B cell (primary cell): ENCODE data around the gene SNIP1.
"Not testable (repeated sequence)": the region's sequence is repeated elsewhere in the genome, so short reads cannot be mapped to it uniquely, and the experiment has no call there.

Experiments
- EZH2 ChIP-seq: IDR thresholded peaks from 2 replicates; pipeline ENCODE4 v1.6.1; 2012; ENCODE audit warnings: borderline replicate concordance, low read depth, mild to moderate bottlenecking, moderate library complexity, low read length; ENCODE audit not compliant: insufficient read depth, poor library complexity, severe bottlenecking
- TF ChIP-seq, protein P1 (sequence below): fragments of 200-600 bp; IDR thresholded peaks from one replicate; pipeline ENCODE4 v1.8.0; 2022; ENCODE audit warnings: antibody characterized with exemption, mild to moderate bottlenecking

DNA sequence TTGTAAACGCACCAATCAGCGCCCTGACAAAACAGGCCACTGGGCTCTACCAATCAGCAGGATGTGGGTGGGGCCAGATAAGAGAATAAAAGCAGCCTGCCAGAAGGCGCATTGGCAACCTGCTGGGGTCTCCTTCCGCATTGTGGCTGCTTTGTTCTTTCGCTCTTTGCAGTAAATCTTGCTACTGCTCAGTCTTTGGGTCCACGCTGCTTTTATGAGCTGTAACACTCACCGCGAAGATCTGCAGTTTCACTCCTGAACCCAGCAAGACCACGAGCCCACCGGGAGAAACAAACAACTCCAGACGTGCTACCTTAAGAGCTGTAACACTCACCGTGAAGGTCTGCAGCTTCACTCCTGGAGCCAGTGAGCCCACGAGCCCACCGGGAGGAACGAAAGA is 35.2 kb downstream of the SNIP1 start:
- TF ChIP-seq, protein P1, sequence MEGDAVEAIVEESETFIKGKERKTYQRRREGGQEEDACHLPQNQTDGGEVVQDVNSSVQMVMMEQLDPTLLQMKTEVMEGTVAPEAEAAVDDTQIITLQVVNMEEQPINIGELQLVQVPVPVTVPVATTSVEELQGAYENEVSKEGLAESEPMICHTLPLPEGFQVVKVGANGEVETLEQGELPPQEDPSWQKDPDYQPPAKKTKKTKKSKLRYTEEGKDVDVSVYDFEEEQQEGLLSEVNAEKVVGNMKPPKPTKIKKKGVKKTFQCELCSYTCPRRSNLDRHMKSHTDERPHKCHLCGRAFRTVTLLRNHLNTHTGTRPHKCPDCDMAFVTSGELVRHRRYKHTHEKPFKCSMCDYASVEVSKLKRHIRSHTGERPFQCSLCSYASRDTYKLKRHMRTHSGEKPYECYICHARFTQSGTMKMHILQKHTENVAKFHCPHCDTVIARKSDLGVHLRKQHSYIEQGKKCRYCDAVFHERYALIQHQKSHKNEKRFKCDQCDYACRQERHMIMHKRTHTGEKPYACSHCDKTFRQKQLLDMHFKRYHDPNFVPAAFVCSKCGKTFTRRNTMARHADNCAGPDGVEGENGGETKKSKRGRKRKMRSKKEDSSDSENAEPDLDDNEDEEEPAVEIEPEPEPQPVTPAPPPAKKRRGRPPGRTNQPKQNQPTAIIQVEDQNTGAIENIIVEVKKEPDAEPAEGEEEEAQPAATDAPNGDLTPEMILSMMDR = not testable (repeated sequence)
- not testable (repeated sequence) for TF ChIP-seq EZH2
